Vagina (tissue), 2 donors: Measurements from ENCODE around the gene CCL13.

Source experiments
- POLR2A ChIP-seq, 2 donors: fragments of 450-650 bp; IDR thresholded peaks; one replicate each; pipeline ENCODE4 v1.6.1; 2017; ENCODE audit warnings: antibody characterized with exemption in 2 of 2, mild to moderate bottlenecking in 2 of 2, moderate library complexity in 2 of 2
- POLR2AphosphoS5 ChIP-seq, 2 donors: sonication (generic); formaldehyde crosslinking; IDR thresholded peaks; one replicate each; pipeline ENCODE4 v1.9.0; 2017; ENCODE audit warnings: antibody characterized with exemption in 2 of 2, mild to moderate bottlenecking in 2 of 2, low read depth in 1 of 2; ENCODE audit not compliant: insufficient read depth in 1 of 2
- TF ChIP-seq, protein P1 (sequence below), 3 experiments: fragments of 450-650 bp in 2 of 3; fragments of 200-600 bp in 1 of 3; sonication (generic) in 1 of 3; IDR thresholded peaks; one replicate each; pipeline ENCODE4 v1.5.1; 2017 to 2019; ENCODE audit warnings: antibody characterized with exemption in 3 of 3, mild to moderate bottlenecking in 2 of 3, moderate library complexity in 2 of 3

DNA sequence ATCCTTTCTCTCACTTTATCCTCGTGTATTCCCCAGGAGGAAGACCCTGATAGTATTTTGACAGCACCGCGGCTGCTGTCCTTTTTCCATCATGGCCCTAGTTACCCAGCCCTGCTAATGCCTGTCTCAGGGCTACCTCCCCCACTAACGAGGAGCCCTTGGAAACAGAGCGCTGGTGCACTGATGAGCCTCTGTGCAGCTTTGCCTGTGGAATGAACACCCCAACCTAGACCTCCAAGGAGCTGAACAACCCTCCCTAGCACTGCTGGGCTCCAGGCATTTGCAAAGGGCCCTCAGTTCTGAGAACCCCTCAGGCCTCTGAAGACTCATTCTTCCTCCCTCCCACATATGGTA lies 30.0 kb downstream of the CCL13 start:
- TF ChIP-seq, protein P1, sequence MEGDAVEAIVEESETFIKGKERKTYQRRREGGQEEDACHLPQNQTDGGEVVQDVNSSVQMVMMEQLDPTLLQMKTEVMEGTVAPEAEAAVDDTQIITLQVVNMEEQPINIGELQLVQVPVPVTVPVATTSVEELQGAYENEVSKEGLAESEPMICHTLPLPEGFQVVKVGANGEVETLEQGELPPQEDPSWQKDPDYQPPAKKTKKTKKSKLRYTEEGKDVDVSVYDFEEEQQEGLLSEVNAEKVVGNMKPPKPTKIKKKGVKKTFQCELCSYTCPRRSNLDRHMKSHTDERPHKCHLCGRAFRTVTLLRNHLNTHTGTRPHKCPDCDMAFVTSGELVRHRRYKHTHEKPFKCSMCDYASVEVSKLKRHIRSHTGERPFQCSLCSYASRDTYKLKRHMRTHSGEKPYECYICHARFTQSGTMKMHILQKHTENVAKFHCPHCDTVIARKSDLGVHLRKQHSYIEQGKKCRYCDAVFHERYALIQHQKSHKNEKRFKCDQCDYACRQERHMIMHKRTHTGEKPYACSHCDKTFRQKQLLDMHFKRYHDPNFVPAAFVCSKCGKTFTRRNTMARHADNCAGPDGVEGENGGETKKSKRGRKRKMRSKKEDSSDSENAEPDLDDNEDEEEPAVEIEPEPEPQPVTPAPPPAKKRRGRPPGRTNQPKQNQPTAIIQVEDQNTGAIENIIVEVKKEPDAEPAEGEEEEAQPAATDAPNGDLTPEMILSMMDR (IDR thresholded peaks at IDR 0.05): no peak
- TF ChIP-seq POLR2A (IDR thresholded peaks at IDR 0.05): no peak
- no peak for TF ChIP-seq POLR2AphosphoS5 (IDR thresholded peaks at IDR 0.05; ENCODE audit: insufficient read depth in 1 of 2, low read depth in 1 of 2)
